Measurements from ENCODE around the gene WASF2. TPM values are rescaled to one million over a fixed set of nuclear protein-coding genes. Genes with fewer than 3 reads are reported as not detected.

Gene WASF2
- total RNA-seq, 2 donors from 2014 or later, result 60.1 to 83.7 TPM

- Histone ChIP-seq H3K36me3 (peaks cover 78% of the 10 kb centered on the region), H3K27ac (no peak overlapping the region), H3K4me1 (ENCODE audit: control insufficient read depth in 1 of 2, low read depth in 2 of 2) (peaks cover 7 to 25% of the 10 kb centered on the region in 2 donors), H3K9me3 (no peaks in the 10 kb centered on the region), H3K27me3 (replicated peaks; ENCODE audit: insufficient read depth) (no peaks in the 10 kb centered on the region), H3K4me3 (no peak overlapping the region)
- DNase-seq (ENCODE audit: low spot score) (no peak), ATAC-seq (ENCODE audit: insufficient number of reproducible peaks, low FRiP score, low read depth) (no peak)
- TF ChIP-seq, protein P1, sequence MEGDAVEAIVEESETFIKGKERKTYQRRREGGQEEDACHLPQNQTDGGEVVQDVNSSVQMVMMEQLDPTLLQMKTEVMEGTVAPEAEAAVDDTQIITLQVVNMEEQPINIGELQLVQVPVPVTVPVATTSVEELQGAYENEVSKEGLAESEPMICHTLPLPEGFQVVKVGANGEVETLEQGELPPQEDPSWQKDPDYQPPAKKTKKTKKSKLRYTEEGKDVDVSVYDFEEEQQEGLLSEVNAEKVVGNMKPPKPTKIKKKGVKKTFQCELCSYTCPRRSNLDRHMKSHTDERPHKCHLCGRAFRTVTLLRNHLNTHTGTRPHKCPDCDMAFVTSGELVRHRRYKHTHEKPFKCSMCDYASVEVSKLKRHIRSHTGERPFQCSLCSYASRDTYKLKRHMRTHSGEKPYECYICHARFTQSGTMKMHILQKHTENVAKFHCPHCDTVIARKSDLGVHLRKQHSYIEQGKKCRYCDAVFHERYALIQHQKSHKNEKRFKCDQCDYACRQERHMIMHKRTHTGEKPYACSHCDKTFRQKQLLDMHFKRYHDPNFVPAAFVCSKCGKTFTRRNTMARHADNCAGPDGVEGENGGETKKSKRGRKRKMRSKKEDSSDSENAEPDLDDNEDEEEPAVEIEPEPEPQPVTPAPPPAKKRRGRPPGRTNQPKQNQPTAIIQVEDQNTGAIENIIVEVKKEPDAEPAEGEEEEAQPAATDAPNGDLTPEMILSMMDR (IDR thresholded peaks at IDR 0.05), result no peak
These were observed 128.9 kb downstream of the WASF2 start for GRCh38 chr1:27361044-27361402.

DNA sequence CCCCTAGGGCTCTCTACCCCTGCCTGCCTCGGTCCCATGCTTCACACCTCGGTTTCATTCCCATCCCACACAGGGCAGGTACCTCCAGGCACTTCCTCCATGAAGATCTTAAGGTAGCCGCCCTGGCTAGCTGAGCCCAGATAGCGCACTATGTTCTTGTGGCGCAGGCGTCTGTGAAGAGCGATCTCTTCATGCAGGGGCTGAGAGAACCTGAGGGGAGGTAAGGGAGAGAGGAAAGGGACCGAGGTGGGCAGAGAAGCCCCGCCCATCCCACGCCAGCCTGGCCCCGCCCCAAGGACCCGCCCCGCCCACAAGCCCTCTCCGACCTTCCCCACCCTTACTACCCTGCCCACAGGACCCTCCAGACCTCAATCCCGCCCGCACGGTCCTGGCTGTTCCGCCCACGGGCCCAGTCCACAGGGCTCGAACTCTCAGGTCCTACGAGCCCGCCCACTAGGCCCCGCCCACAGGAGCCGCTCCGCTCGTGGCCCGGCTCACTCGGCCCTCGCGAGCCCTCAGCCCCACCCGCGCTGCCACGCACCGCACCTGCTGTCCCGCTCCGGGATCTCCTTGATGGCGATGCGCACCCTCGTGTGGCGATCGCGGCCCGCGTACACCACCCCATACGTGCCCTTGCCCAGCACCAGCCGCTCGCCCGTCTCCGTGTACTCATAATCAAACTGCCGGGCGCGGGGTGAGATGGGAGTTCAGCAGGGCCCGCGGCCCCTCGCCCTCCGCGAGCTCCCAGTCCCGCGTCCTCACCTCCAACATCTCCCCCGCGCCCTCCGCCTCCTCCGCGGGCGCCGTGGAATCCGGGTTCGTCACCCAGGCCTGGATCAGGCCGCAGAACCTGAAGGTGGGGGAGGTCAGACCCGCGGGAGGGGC is 129.6 kb downstream of the WASF2 start:
- H3K27ac ChIP-seq, result no peak overlapping the region
- no peaks in the 10 kb centered on the region for H3K9me3 ChIP-seq
- H3K36me3 ChIP-seq, result peaks cover 84% of the 10 kb centered on the region
- no peaks in the 10 kb centered on the region for H3K27me3 ChIP-seq (replicated peaks; ENCODE audit: insufficient read depth)
- H3K4me1 ChIP-seq (ENCODE audit: control insufficient read depth in 1 of 2, low read depth in 2 of 2), result peaks cover 7 to 25% of the 10 kb centered on the region in 2 donors
- TF ChIP-seq, protein P1 (IDR thresholded peaks at IDR 0.05), result no peak
- H3K4me3 ChIP-seq, result peak overlapping the region; percentile 49
- DNase-seq (ENCODE audit: low spot score), result no peak
- no peak for ATAC-seq (ENCODE audit: insufficient number of reproducible peaks, low FRiP score, low read depth)

DNA sequence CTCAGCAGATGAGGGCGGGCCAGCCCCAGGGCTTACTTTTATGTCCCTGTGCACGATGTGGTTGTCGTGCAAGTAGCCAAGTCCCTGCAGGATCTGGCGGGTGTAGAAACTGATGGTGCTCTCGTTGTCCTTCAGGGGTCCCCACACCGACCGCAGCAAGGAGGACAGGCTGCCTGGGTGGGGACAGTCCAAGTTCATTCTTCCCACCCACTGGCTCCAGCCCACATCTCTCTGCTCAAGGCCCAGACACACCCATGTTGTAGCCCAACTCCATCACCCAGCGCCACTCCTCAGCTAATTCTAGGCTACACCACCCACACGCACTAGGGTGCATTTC is 130.2 kb downstream of the WASF2 start:
- Histone ChIP-seq H3K36me3 (peaks cover 88% of the 10 kb centered on the region), H3K4me3 (no peak overlapping the region), H3K4me1 (ENCODE audit: control insufficient read depth in 1 of 2, low read depth in 2 of 2) (peaks cover 3 to 21% of the 10 kb centered on the region in 2 donors), H3K27ac (no peak overlapping the region), H3K9me3 (no peaks in the 10 kb centered on the region), H3K27me3 (replicated peaks; ENCODE audit: insufficient read depth) (no peaks in the 10 kb centered on the region)
- no peak for DNase-seq (ENCODE audit: low spot score)
- TF ChIP-seq, protein P1 (IDR thresholded peaks at IDR 0.05), result no peak
- no peak for ATAC-seq (ENCODE audit: insufficient number of reproducible peaks, low FRiP score, low read depth)

- no peak overlapping the region for H3K27ac ChIP-seq
- no peaks in the 10 kb centered on the region for H3K9me3 ChIP-seq
- no peaks in the 10 kb centered on the region for H3K27me3 ChIP-seq (replicated peaks; ENCODE audit: insufficient read depth)
- no peak for DNase-seq (ENCODE audit: low spot score)
- peaks cover 0 to 12% of the 10 kb centered on the region in 2 donors for H3K4me1 ChIP-seq (ENCODE audit: control insufficient read depth in 1 of 2, low read depth in 2 of 2)
- TF ChIP-seq, protein P1 (IDR thresholded peaks at IDR 0.05), result no peak
- no peak for ATAC-seq (ENCODE audit: insufficient number of reproducible peaks, low FRiP score, low read depth)
- no peak overlapping the region for H3K4me3 ChIP-seq
- H3K36me3 ChIP-seq, result peaks cover 86% of the 10 kb centered on the region
These were observed 131.0 kb downstream of the WASF2 start for GRCh38 chr1:27358928-27359313.

DNA sequence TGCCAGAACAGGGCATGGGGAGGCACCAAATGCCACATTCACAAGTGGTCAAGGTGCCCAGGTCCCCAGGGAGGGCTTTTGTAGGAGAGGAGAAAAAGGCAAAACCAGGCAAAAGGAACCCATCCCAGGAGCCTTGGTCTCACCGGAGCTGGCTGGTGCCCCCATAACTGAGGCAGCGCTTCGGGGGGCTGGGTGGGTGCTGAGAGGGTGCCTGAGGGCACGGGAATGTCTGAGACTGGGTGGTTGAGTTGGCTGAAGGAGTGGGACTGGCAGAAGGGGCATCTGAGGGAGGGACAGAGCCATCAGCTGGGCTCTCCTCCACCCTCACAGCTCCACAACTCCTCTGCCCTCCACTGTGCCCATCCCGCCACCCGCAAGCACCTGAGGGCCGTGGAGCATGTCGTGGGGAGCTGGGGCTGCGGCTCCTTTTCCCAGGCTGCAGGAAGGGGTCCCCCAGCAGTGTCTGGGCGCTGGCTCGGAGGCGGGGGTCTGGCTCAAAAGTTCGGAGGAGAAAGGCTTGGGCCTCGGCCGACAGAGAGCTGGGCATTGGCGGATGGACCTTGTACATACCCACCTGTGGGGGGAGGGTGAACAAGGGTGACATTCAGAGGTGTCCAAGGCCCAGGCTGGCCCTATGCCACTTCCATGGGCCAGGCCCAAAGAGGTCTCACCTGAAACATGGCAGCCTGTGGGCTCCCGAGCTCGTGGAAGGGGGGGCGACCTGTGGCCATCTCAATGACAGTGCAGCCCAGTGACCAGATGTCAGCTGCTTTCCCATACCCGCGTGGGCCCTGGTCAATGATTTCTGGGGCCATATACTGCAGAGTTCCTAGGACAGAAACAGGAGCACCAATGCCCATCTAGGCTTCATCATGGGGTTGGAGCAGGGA is 131.7 kb downstream of the WASF2 start:
- no peak for ATAC-seq (ENCODE audit: insufficient number of reproducible peaks, low FRiP score, low read depth)
- Histone ChIP-seq H3K4me1 (ENCODE audit: control insufficient read depth in 1 of 2, low read depth in 2 of 2) (peaks cover 0 to 8% of the 10 kb centered on the region in 2 donors), H3K27ac (no peak overlapping the region), H3K27me3 (replicated peaks; ENCODE audit: insufficient read depth) (no peaks in the 10 kb centered on the region), H3K4me3 (no peak overlapping the region), H3K36me3 (peaks cover 82% of the 10 kb centered on the region), H3K9me3 (no peaks in the 10 kb centered on the region)
- DNase-seq (ENCODE audit: low spot score), result no peak
- TF ChIP-seq, protein P1 (IDR thresholded peaks at IDR 0.05), result no peak
